Loucy (cell line): ENCODE results near the gene IGSF3.

Source experiments
- H2AFZ ChIP-seq: fragments of 200-600 bp; sonication (generic); 2 replicates; pipeline ENCODE4 v1.6.0; 2016; ENCODE audit warnings: antibody characterized with exemption, mild to moderate bottlenecking, low read length, moderate library complexity
- H3F3A ChIP-seq: fragments of 200-600 bp; 2 replicates; pipeline ENCODE4 v1.6.0; 2016; ENCODE audit warnings: antibody characterized with exemption, low read depth, mild to moderate bottlenecking
- H3K27me3 ChIP-seq: fragments of 200-600 bp; sonication (generic); 2 replicates; pipeline ENCODE4 v1.6.1; 2014; ENCODE audit warnings: low read length, mild to moderate bottlenecking; ENCODE audit not compliant: insufficient read depth, poor library complexity, severe bottlenecking
- H3K36me3 ChIP-seq: fragments of 200-600 bp; sonication (generic); 2 replicates; pipeline ENCODE4 v1.6.1; 2016; ENCODE audit warnings: low read length; ENCODE audit not compliant: insufficient read depth
- H3K4me1 ChIP-seq: fragments of 200-600 bp; sonication (generic); 2 replicates; pipeline ENCODE4 v1.5.1; 2014; ENCODE audit warnings: low read length, mild to moderate bottlenecking; ENCODE audit not compliant: insufficient read depth, poor library complexity, severe bottlenecking
- H3K4me2 ChIP-seq: fragments of 200-600 bp; sonication (generic); 2 replicates; pipeline ENCODE4 v1.6.0; 2014; ENCODE audit warnings: antibody characterized with exemption, low read length, low read depth, mild to moderate bottlenecking; ENCODE audit not compliant: poor library complexity, severe bottlenecking
- H3K4me3 ChIP-seq: fragments of 200-600 bp; sonication (generic); 2 replicates; pipeline ENCODE4 v1.5.1; 2014; ENCODE audit warnings: low read length, mild to moderate bottlenecking, mixed read lengths; ENCODE audit not compliant: poor library complexity, severe bottlenecking
- H3K79me2 ChIP-seq: fragments of 200-600 bp; sonication (generic); 2 replicates; pipeline ENCODE4 v1.6.1; 2014; ENCODE audit warnings: low read length; ENCODE audit not compliant: insufficient read depth
- H3K9ac ChIP-seq: fragments of 200-600 bp; sonication (generic); 2 replicates; pipeline ENCODE4 v1.6.0; 2014; ENCODE audit warnings: mild to moderate bottlenecking, low read depth, low read length, moderate library complexity; ENCODE audit not compliant: poor library complexity, severe bottlenecking
- H3K9me2 ChIP-seq: fragments of 200-600 bp; sonication (generic); replicated peaks from 2 replicates; pipeline ENCODE4 v1.6.1; 2016; ENCODE audit warnings: low read depth, low read length, mixed read lengths
- H3K9me3 ChIP-seq: fragments of 200-600 bp; sonication (generic); 2 replicates; pipeline ENCODE4 v1.6.1; 2014; ENCODE audit warnings: mild to moderate bottlenecking, antibody characterized with exemption, low read length, low read depth; ENCODE audit not compliant: insufficient read depth
- H4K20me1 ChIP-seq: fragments of 200-600 bp; sonication (generic); 2 replicates; pipeline ENCODE4 v1.6.0; 2014; ENCODE audit warnings: antibody characterized with exemption, low read length, mild to moderate bottlenecking; ENCODE audit not compliant: insufficient read depth, poor library complexity, severe bottlenecking
- CTCF ChIP-seq: fragments of 200-600 bp; sonication (generic); conservative IDR thresholded peaks from 2 replicates; pipeline ENCODE4 v1.5.1; 2014; ENCODE audit warnings: mild to moderate bottlenecking, antibody characterized with exemption, low read length
- EZH2phosphoT487 ChIP-seq: fragments of 200-600 bp; IDR thresholded peaks from 2 replicates; pipeline ENCODE4 v1.6.1; 2018; ENCODE audit warnings: antibody characterized with exemption, mild to moderate bottlenecking, moderate library complexity, borderline replicate concordance

IGSF3 gene

GRCh38 chr1:116538544-116538943 lies 129.0 kb downstream of the IGSF3 start:
- no peak overlapping the region for H2AFZ ChIP-seq
- H3K4me2 ChIP-seq: no peak overlapping the region
- no peaks in the 10 kb centered on the region for H3K79me2 ChIP-seq
- H3K9me3 ChIP-seq: no peaks in the 10 kb centered on the region
- peaks cover 10% of the 10 kb centered on the region for H3K4me1 ChIP-seq
- no peaks in the 10 kb centered on the region for H3F3A ChIP-seq
- H3K4me3 ChIP-seq: no peak overlapping the region
- no peaks in the 10 kb centered on the region for H3K9me2 ChIP-seq
- H3K36me3 ChIP-seq: peaks cover 69% of the 10 kb centered on the region
- TF ChIP-seq CTCF (no peak), EZH2phosphoT487 (no peak)
- H4K20me1 ChIP-seq: peaks cover 3% of the 10 kb centered on the region
- H3K27me3 ChIP-seq: no peaks in the 10 kb centered on the region
- H3K9ac ChIP-seq: no peak overlapping the region

- TF ChIP-seq EZH2phosphoT487 (no peak), CTCF (no peak)
- H3K4me2 ChIP-seq: no peak overlapping the region
- H3K9ac ChIP-seq: no peak overlapping the region
- H3K27me3 ChIP-seq: no peaks in the 10 kb centered on the region
- no peaks in the 10 kb centered on the region for H3K9me2 ChIP-seq
- H4K20me1 ChIP-seq: peaks cover 3% of the 10 kb centered on the region
- H3K79me2 ChIP-seq: no peaks in the 10 kb centered on the region
- H3K9me3 ChIP-seq: no peaks in the 10 kb centered on the region
- peaks cover 69% of the 10 kb centered on the region for H3K36me3 ChIP-seq
- no peak overlapping the region for H2AFZ ChIP-seq
- H3K4me1 ChIP-seq: peaks cover 10% of the 10 kb centered on the region
- H3F3A ChIP-seq: no peaks in the 10 kb centered on the region
- H3K4me3 ChIP-seq: no peak overlapping the region
Observed at GRCh38 chr1:116537898-116538297, 129.6 kb downstream of the IGSF3 start.

GRCh38 chr1:116537040-116537831 lies 130.3 kb downstream of the IGSF3 start:
- Histone ChIP-seq H3K36me3 (peaks cover 67% of the 10 kb centered on the region), H3K9ac (no peak overlapping the region), H3F3A (no peaks in the 10 kb centered on the region), H3K4me2 (no peak overlapping the region), H3K4me3 (no peak overlapping the region), H3K79me2 (no peaks in the 10 kb centered on the region), H2AFZ (no peak overlapping the region), H3K9me2 (no peaks in the 10 kb centered on the region), H3K4me1 (peaks cover 10% of the 10 kb centered on the region), H4K20me1 (peaks cover 3% of the 10 kb centered on the region), H3K27me3 (no peaks in the 10 kb centered on the region), H3K9me3 (no peaks in the 10 kb centered on the region)
- TF ChIP-seq EZH2phosphoT487 (no peak), CTCF (no peak)
